Endothelial cell of umbilical vein (primary cell): ENCODE results near the gene LYSMD2. TPM values are rescaled to one million over a fixed set of nuclear protein-coding genes. Genes with fewer than 3 reads are reported as not detected.

Source experiments
- BruUV-seq: library from RNA; stranded (reverse); fragments of 400-500 nt; replicated peaks from 2 replicates; lab custom pipeline; 2021; lab: Mats Ljungman, UMichigan
- CTCF ChIA-PET: fragments of 300-600, 350-600 bp; sonication (Branson Sonifier 250); formaldehyde crosslinking; loops from one replicate; lab custom pipeline; 2021; ENCODE audit warnings: antibody characterized with exemption, inconsistent platforms; lab: Charles Lee
- POLR2A ChIA-PET: fragments of 300-600, 350-600 bp; sonication (Branson Sonifier 250); formaldehyde crosslinking; loops from one replicate; lab custom pipeline; 2021; ENCODE audit warnings: antibody characterized with exemption, inconsistent platforms; lab: Charles Lee
- DNase-seq: peaks from one replicate; pipeline ENCODE4 v3.0.0-alpha.2; 2011; ENCODE audit warnings: low read depth, low spot score
- FAIRE-seq: peaks from 2 replicates; lab custom pipeline; 2011; peaks lifted over from hg19 to GRCh38; lab: Jason Lieb, UNC
- H2AFZ ChIP-seq: 2 replicates; pipeline ENCODE4 v1.6.0; 2012; ENCODE audit warnings: low read depth, low read length, control low read depth, inconsistent platforms
- H3K27ac ChIP-seq: 2 replicates; pipeline ENCODE4 v1.5.1; 2011; ENCODE audit warnings: low read depth, mild to moderate bottlenecking, control low read depth, low read length, moderate library complexity; ENCODE audit not compliant: insufficient read depth
- H3K27me3 ChIP-seq, 2 experiments: 2 replicates each; pipeline versions ENCODE4 v1.6.0 to v1.6.1; 2011; ENCODE audit warnings: low read length in 2 of 2, mixed read lengths in 1 of 2; ENCODE audit not compliant: control insufficient read depth in 2 of 2, insufficient read depth in 2 of 2
- H3K36me3 ChIP-seq, 2 experiments: 2 replicates in 1 of 2; 3 replicates in 1 of 2; pipeline ENCODE4 v1.5.1; 2011; ENCODE audit warnings: low read length in 2 of 2, mild to moderate bottlenecking in 1 of 2, moderate library complexity in 1 of 2; ENCODE audit not compliant: control insufficient read depth in 2 of 2, insufficient read depth in 2 of 2; ENCODE audit errors: extremely low read depth in 1 of 2
- H3K4me1 ChIP-seq: 3 replicates; pipeline ENCODE4 v1.5.1; 2011; ENCODE audit warnings: mild to moderate bottlenecking, low read length; ENCODE audit not compliant: control insufficient read depth, insufficient read depth; ENCODE audit errors: extremely low read depth
- H3K4me2 ChIP-seq: 2 replicates; pipeline ENCODE4 v1.6.1; 2011; ENCODE audit warnings: low read length, control low read depth, mixed read lengths; ENCODE audit not compliant: insufficient read depth
- H3K4me3 ChIP-seq, 3 experiments: fragments of 200-600 bp in 1 of 3; sonication (generic), shearing (Covaris generic) in 1 of 3; replicated peaks in 1 of 3; 2 replicates each; pipeline ENCODE4 v1.5.1; 2011 to 2016; ENCODE audit warnings: control low read depth in 3 of 3, low read length in 3 of 3, mild to moderate bottlenecking in 2 of 3, inconsistent platforms in 1 of 3, low read depth in 1 of 3, moderate library complexity in 1 of 3; ENCODE audit not compliant: insufficient read depth in 1 of 3
- H3K79me2 ChIP-seq: 2 replicates; pipeline ENCODE4 v1.6.0; 2012; ENCODE audit warnings: low read length, inconsistent platforms; ENCODE audit not compliant: control insufficient read depth, insufficient read depth
- H3K9ac ChIP-seq: replicated peaks from 2 replicates; pipeline ENCODE3; 2011; ENCODE audit warnings: low read length, control low read depth; ENCODE audit not compliant: insufficient read depth; ENCODE audit errors: extremely low read depth
- H3K9me1 ChIP-seq: replicated peaks from 3 replicates; pipeline ENCODE4 v1.6.0; 2011; ENCODE audit warnings: mild to moderate bottlenecking, low read length; ENCODE audit not compliant: control insufficient read depth, insufficient read depth; ENCODE audit errors: extremely low read depth
- H3K9me3 ChIP-seq: replicated peaks from 2 replicates; pipeline ENCODE4 v1.5.1; 2012; ENCODE audit warnings: low read length, inconsistent platforms; ENCODE audit not compliant: control insufficient read depth, insufficient read depth
- H4K20me1 ChIP-seq: replicated peaks from 2 replicates; pipeline ENCODE3; 2011; ENCODE audit warnings: mild to moderate bottlenecking, low read length; ENCODE audit not compliant: control insufficient read depth, insufficient read depth; ENCODE audit errors: extremely low read depth
- CTCF ChIP-seq, 2 donors: IDR thresholded peaks; 1 replicate in 1 of 2; 2 replicates in 1 of 2; pipeline ENCODE4 v1.5.1; 2011; ENCODE audit warnings: low read length in 2 of 2, mild to moderate bottlenecking in 2 of 2, moderate library complexity in 2 of 2, control low read depth in 1 of 2, inconsistent platforms in 1 of 2, low read depth in 1 of 2; ENCODE audit not compliant: insufficient read depth in 1 of 2; ENCODE audit errors: extremely low read depth in 1 of 2
- EZH2 ChIP-seq: IDR thresholded peaks from 2 replicates; pipeline ENCODE4 v1.6.1; 2012; ENCODE audit warnings: borderline replicate concordance, low read depth, mild to moderate bottlenecking, moderate library complexity, low read length, inconsistent platforms; ENCODE audit not compliant: severe bottlenecking
- FOS ChIP-seq: IDR thresholded peaks from 2 replicates; pipeline ENCODE4 v1.6.1; 2011; ENCODE audit warnings: mild to moderate bottlenecking, low read length, moderate library complexity, borderline replicate concordance; ENCODE audit not compliant: insufficient read depth
- POLR2A ChIP-seq: IDR thresholded peaks from 2 replicates; pipeline ENCODE4 v1.6.1; 2012; ENCODE audit warnings: low read depth, mild to moderate bottlenecking, control low read depth, low read length
- POLR2AphosphoS5 ChIP-seq: IDR thresholded peaks from 2 replicates; pipeline ENCODE4 v1.6.1; 2012; ENCODE audit warnings: low read depth, mild to moderate bottlenecking, control low read depth, low read length, moderate library complexity; ENCODE audit not compliant: insufficient read depth
- dilution Hi-C: fragments of 300-500 bp; cut with MboI; formaldehyde crosslinking; loops from one replicate; pipeline ENCODE4 v1.15.0; 2019; ENCODE audit warnings: low sequenced_read_pairs; ENCODE audit not compliant: extremely low pct_ligation_motif_present
- intact Hi-C: fragments of 100-400 bp; cut with micrococcal nuclease; formaldehyde crosslinking; loops from one replicate; pipeline ENCODE4 v1.10.0; 2022
- polyA plus RNA-seq, 4 experiments: library from polyadenylated mRNA; depleted of rRNA in 3 of 4; stranded (reverse) in 3 of 4; unstranded in 1 of 4; fragments of >200 nt; gene quantifications; 2 replicates each; pipeline versions ENCODE4 v1.2.1 to v1.2.3, GENCODE V29; 2011 to 2012; ENCODE audit warnings: missing spikeins in 1 of 4
- total RNA-seq: library from RNA; stranded (reverse); gene quantifications from 2 replicates; pipeline ENCODE4 v1.2.3, GENCODE V29; 2021

The LYSMD2 gene
- total and polyA plus RNA-seq, 2 donors (not counting 3 experiments of a cell fraction or from before 2014, with no cell fraction given), result 6.2 to 8.0 TPM

- dilution Hi-C loops (no loop called here), intact Hi-C loops (no loop called here)
- no peaks in the 10 kb centered on the region for H3K9me1 ChIP-seq
- DNase-seq (no peak), FAIRE-seq (no peak)
- H3K79me2 ChIP-seq, result no peaks in the 10 kb centered on the region
- no peaks in the 10 kb centered on the region for H3K36me3 ChIP-seq
- H2AFZ ChIP-seq, result no peak overlapping the region
- no peaks in the 10 kb centered on the region for H3K9me3 ChIP-seq
- H3K9ac ChIP-seq, result no peak overlapping the region
- TF ChIP-seq POLR2AphosphoS5 (no peak), CTCF (IDR thresholded peaks at IDR 0.05; ENCODE audit: extremely low read depth in 1 of 2, insufficient read depth in 1 of 2, low read depth in 1 of 2, low read length in 2 of 2) (no peak)
- no TSS peak for BruUV-seq
- H3K27me3 ChIP-seq, result peaks cover 35 to 37% of the 10 kb centered on the region in 2 experiments
- no peak overlapping the region for H3K4me2 ChIP-seq
- H4K20me1 ChIP-seq, result no peaks in the 10 kb centered on the region
- no peaks in the 10 kb centered on the region for H3K4me1 ChIP-seq
- no peak overlapping the region for H3K4me3 ChIP-seq
- ChIA-PET CTCF (interaction anchor here (0.6 to 5.3 kb wide), 4 partner anchors 10 to 107 kb away, joined by 3 to 42 read pairs (median 9); no protein-coding TSS in a partner anchor), POLR2A (no interaction called here)
- no peak overlapping the region for H3K27ac ChIP-seq
Observed at GRCh38 chr15:51757450-51757849, 20.0 kb upstream of the LYSMD2 start.

- BruUV-seq, result no TSS peak
- TF ChIP-seq POLR2A (no peak), FOS (no peak), POLR2AphosphoS5 (no peak), EZH2 (no peak)
Observed at GRCh38 chr15:51756482-51756881, 19.0 kb upstream of the LYSMD2 start.

More at GRCh38 chr15:51756482-51756881, 19.0 kb upstream of the LYSMD2 start:
- no peak overlapping the region for H3K27ac ChIP-seq
- H3K79me2 ChIP-seq, result no peaks in the 10 kb centered on the region
- FAIRE-seq (no peak), DNase-seq (no peak)
- H3K4me3 ChIP-seq, result no peak overlapping the region
- dilution Hi-C loops (no loop called here), intact Hi-C loops (no loop called here)
- no peaks in the 10 kb centered on the region for H3K9me1 ChIP-seq
- no peak overlapping the region for H3K9ac ChIP-seq
- H3K27me3 ChIP-seq, result peaks cover 40% of the 10 kb centered on the region in 2 experiments
- no peaks in the 10 kb centered on the region for H3K36me3 ChIP-seq
- no peaks in the 10 kb centered on the region for H4K20me1 ChIP-seq
- H3K4me1 ChIP-seq, result no peaks in the 10 kb centered on the region
- ChIA-PET CTCF (interaction anchor here (0.6 to 5.3 kb wide), 5 partner anchors 8 to 106 kb away, joined by 3 to 42 read pairs (median 5); no protein-coding TSS in a partner anchor), POLR2A (no interaction called here)
- H3K9me3 ChIP-seq, result no peaks in the 10 kb centered on the region
- no peak overlapping the region for H2AFZ ChIP-seq
- no peak overlapping the region for H3K4me2 ChIP-seq
